ENCODE data around the gene SLC25A53. TPM values are rescaled to one million over a fixed set of nuclear protein-coding genes. Genes with fewer than 3 reads are reported as not detected.
A peak's percentile ranks its signal among the peaks of the same experiment; 100 is the strongest.

SLC25A53 gene
- total RNA-seq = 1 to 10 TPM; 6.1 to 7.7 TPM
- long read RNA-seq, partial matches to known transcripts = 0 of 12 reads
- long read RNA-seq, other reads (novel, unspliced or antisense) = 9 of 12 reads

- intact Hi-C loops (cut with DNase I, micrococcal nuclease) = no loop called here
- peak; percentile 77 to 82 for DNase-seq
These were observed at the start of gene SLC25A53 for GRCh38 chrX:104156630-104157529. SLC25A53 (minus strand) TSS chrX:104157009; CDS start chrX:104105257, 51,752 bp downstream.

GRCh38 chrX:104205548-104205947 is 48.7 kb upstream of the SLC25A53 start:
- ATAC-seq = no peak
- intact Hi-C loops (cut with DNase I, micrococcal nuclease) = no loop called here
- DNase-seq = no peak

More at GRCh38 chrX:104156630-104157529, at the start of gene SLC25A53:
- ATAC-seq = peak; percentile 97

GRCh38 chrX:104195489-104196084 is 38.8 kb upstream of the SLC25A53 start:
- intact Hi-C loops (cut with DNase I, micrococcal nuclease) = no loop called here
- ATAC-seq = peak; percentile 52
- DNase-seq = no peak

GRCh38 chrX:104195013-104195412 is 38.2 kb upstream of the SLC25A53 start:
- DNase-seq = no peak
- ATAC-seq = no peak
- intact Hi-C loops (cut with DNase I, micrococcal nuclease) = no loop called here

GRCh38 chrX:104193485-104193884 is 36.7 kb upstream of the SLC25A53 start:
- DNase-seq (no peak), ATAC-seq (no peak)
- intact Hi-C loops (cut with DNase I, micrococcal nuclease) = no loop called here

GRCh38 chrX:104189837-104190236 is 33.0 kb upstream of the SLC25A53 start:
- intact Hi-C loops (cut with DNase I, micrococcal nuclease) = no loop called here
- DNase-seq (no peak), ATAC-seq (no peak)

GRCh38 chrX:104187931-104188330 is 31.1 kb upstream of the SLC25A53 start:
- DNase-seq (no peak), ATAC-seq (no peak)
- intact Hi-C loops (cut with DNase I, micrococcal nuclease) = no loop called here

- DNase-seq (no peak), ATAC-seq (no peak)
- intact Hi-C loops (cut with DNase I, micrococcal nuclease) = no loop called here
These were observed 26.9 kb upstream of the SLC25A53 start for GRCh38 chrX:104183685-104184084.

- ATAC-seq (no peak), DNase-seq (no peak)
- intact Hi-C loops (cut with DNase I, micrococcal nuclease) = no loop called here
These were observed 17.0 kb upstream of the SLC25A53 start for GRCh38 chrX:104173841-104174240.

- ATAC-seq (no peak), DNase-seq (no peak)
- intact Hi-C loops (cut with DNase I, micrococcal nuclease) = no loop called here
These were observed 16.0 kb upstream of the SLC25A53 start for GRCh38 chrX:104172788-104173187.

- no peak for DNase-seq
- no peak for ATAC-seq
- intact Hi-C loops (cut with DNase I, micrococcal nuclease) = no loop called here
These were observed 15.3 kb upstream of the SLC25A53 start for GRCh38 chrX:104172121-104172520.

- intact Hi-C loops (cut with DNase I, micrococcal nuclease) = no loop called here
- DNase-seq (no peak), ATAC-seq (no peak)
These were observed 11.3 kb upstream of the SLC25A53 start for GRCh38 chrX:104168127-104168526.

GRCh38 chrX:104166735-104167436 is 10.1 kb upstream of the SLC25A53 start:
- peak; percentile 28 to 30 for DNase-seq
- intact Hi-C loops (cut with DNase I, micrococcal nuclease) = no loop called here
- ATAC-seq = peak; percentile 13

GRCh38 chrX:104165894-104166734 is 9.3 kb upstream of the SLC25A53 start, which contains the start of gene FAM199X:
FAM199X (plus strand) TSS chrX:104166453; CDS start chrX:104166786, 333 bp downstream.
- peak; percentile 94 for ATAC-seq
- intact Hi-C loops (cut with DNase I, micrococcal nuclease) = no loop called here

GRCh38 chrX:104151037-104151436 is 5.8 kb downstream of the SLC25A53 start:
- ATAC-seq (no peak), DNase-seq (no peak)
- intact Hi-C loops (cut with DNase I, micrococcal nuclease) = no loop called here

More at GRCh38 chrX:104165894-104166734, 9.3 kb upstream of the SLC25A53 start, which contains the start of gene FAM199X:
- DNase-seq = peak; percentile 84 to 87

GRCh38 chrX:104141087-104141760 is 15.6 kb downstream of the SLC25A53 start:
- ATAC-seq (no peak), DNase-seq (no peak)
- intact Hi-C loops (cut with DNase I, micrococcal nuclease) = no loop called here

- intact Hi-C loops (cut with DNase I, micrococcal nuclease) = loop anchor here in 1 of 2 donors (2.0 kb wide), 1 partner anchor 39 kb away; no protein-coding TSS in a partner anchor
These were observed 19.3 kb downstream of the SLC25A53 start for GRCh38 chrX:104137496-104137895.

More at GRCh38 chrX:104137496-104137895, 19.3 kb downstream of the SLC25A53 start:
- ATAC-seq (no peak), DNase-seq (no peak)

Data from left colon (tissue), 2 donors.